AG08395 (cell line): ENCODE data around the gene WASHC2A.
"Not testable (repeated sequence)": the region's sequence is repeated elsewhere in the genome, so short reads cannot be mapped to it uniquely, and the experiment has no call there.

Source experiments
- DNase-seq: peaks from one replicate; pipeline ENCODE4 v3.0.0; 2012; ENCODE audit warnings: mixed read lengths, low spot score

The WASHC2A gene

GRCh38 chr10:50145575-50145974 lies 77.8 kb downstream of the WASHC2A start:
- DNase-seq: not testable (repeated sequence)

GRCh38 chr10:50152792-50153272 lies 85.1 kb downstream of the WASHC2A start:
- DNase-seq: peak; percentile 1

- not testable (repeated sequence) for DNase-seq
Observed at GRCh38 chr10:50157868-50158267, 90.1 kb downstream of the WASHC2A start.

- DNase-seq: not testable (repeated sequence)
Observed at GRCh38 chr10:50159856-50160255, 92.1 kb downstream of the WASHC2A start.

- DNase-seq: not testable (repeated sequence)
Observed at GRCh38 chr10:50165038-50165437, 97.3 kb downstream of the WASHC2A start.

- not testable (repeated sequence) for DNase-seq
Observed at GRCh38 chr10:50167833-50168232, 100.1 kb downstream of the WASHC2A start.

- DNase-seq: peak; percentile 21
Observed at GRCh38 chr10:50169506-50169905, 101.8 kb downstream of the WASHC2A start.

GRCh38 chr10:50174788-50175525 lies 107.2 kb downstream of the WASHC2A start:
- DNase-seq: peak; percentile 57
